ENCODE results near the gene PCBP1.

The PCBP1 gene
- 105 to 152 (median 116) reads per million in 9 experiments for total RNA-seq

- H3K4me1 Mint-ChIP-seq (ENCODE audit: low read depth in 2 of 2): peaks cover 53 to 55% of the 10 kb centered on the region in 2 donors
- H3K27me3 Mint-ChIP-seq: no peaks in the 10 kb centered on the region
- peak; percentile 59 for ATAC-seq (replicated peaks)
- H3K36me3 Mint-ChIP-seq (ENCODE audit: insufficient read depth): peaks cover 63% of the 10 kb centered on the region
- H3K4me3 Mint-ChIP-seq: peak within 1 kb of the TSS; percentile 96
- H3K27ac Mint-ChIP-seq: peak within 1 kb of the TSS; percentile 100
- DNase-seq: peak; percentile 95 to 97 (median 96)
- no peaks in the 10 kb centered on the region for H3K9me3 Mint-ChIP-seq
Measured at GRCh38 chr2:70086838-70087701, at the start of gene PCBP1. Gene PCBP1 (plus strand): TSS chr2:70087477. CDS start chr2:70087744, 267 bp downstream.

- Mint-ChIP-seq H3K27me3 (no peaks in the 10 kb centered on the region), H3K4me1 (ENCODE audit: low read depth in 2 of 2) (peaks cover 33 to 41% of the 10 kb centered on the region in 2 donors), H3K4me3 (no peak overlapping the region), H3K36me3 (ENCODE audit: insufficient read depth) (peaks cover 7% of the 10 kb centered on the region), H3K9me3 (no peaks in the 10 kb centered on the region), H3K27ac (no peak overlapping the region)
- ATAC-seq (replicated peaks) (no peak), DNase-seq (no peak)
Measured at GRCh38 chr2:70039366-70039765, 47.9 kb upstream of the PCBP1 start.

GRCh38 chr2:70041663-70042062 is 45.6 kb upstream of the PCBP1 start:
- ATAC-seq (replicated peaks) (no peak), DNase-seq (no peak)
- Mint-ChIP-seq H3K4me3 (no peak overlapping the region), H3K9me3 (no peaks in the 10 kb centered on the region), H3K27me3 (no peaks in the 10 kb centered on the region), H3K4me1 (ENCODE audit: low read depth in 2 of 2) (peaks cover 35 to 46% of the 10 kb centered on the region in 2 donors), H3K27ac (peak overlapping the region; percentile 91 to 93), H3K36me3 (ENCODE audit: insufficient read depth) (peaks cover 7% of the 10 kb centered on the region)

GRCh38 chr2:70042246-70042645 is 45.0 kb upstream of the PCBP1 start:
- H3K36me3 Mint-ChIP-seq (ENCODE audit: insufficient read depth): peaks cover 5% of the 10 kb centered on the region

GRCh38 chr2:70043252-70043875 is 43.9 kb upstream of the PCBP1 start:
- H3K27me3 Mint-ChIP-seq: no peaks in the 10 kb centered on the region
- DNase-seq: peak in 2 of 3 experiments; percentile 2 to 12
- H3K9me3 Mint-ChIP-seq: no peaks in the 10 kb centered on the region
- peaks cover 12% of the 10 kb centered on the region for H3K36me3 Mint-ChIP-seq (ENCODE audit: insufficient read depth)
- ATAC-seq (replicated peaks): peak; percentile 74
- H3K27ac Mint-ChIP-seq: peak overlapping the region; percentile 91 to 93
- peaks cover 35 to 47% of the 10 kb centered on the region in 2 donors for H3K4me1 Mint-ChIP-seq (ENCODE audit: low read depth in 2 of 2)
- H3K4me3 Mint-ChIP-seq: peak overlapping the region; percentile 37 to 71

More at GRCh38 chr2:70042246-70042645, 45.0 kb upstream of the PCBP1 start:
- DNase-seq (no peak), ATAC-seq (replicated peaks) (no peak)
- H3K4me1 Mint-ChIP-seq (ENCODE audit: low read depth in 2 of 2): peaks cover 35 to 48% of the 10 kb centered on the region in 2 donors
- peak overlapping the region; percentile 91 to 93 for H3K27ac Mint-ChIP-seq
- H3K27me3 Mint-ChIP-seq: no peaks in the 10 kb centered on the region
- no peaks in the 10 kb centered on the region for H3K9me3 Mint-ChIP-seq
- peak overlapping the region; percentile 43 to 56 for H3K4me3 Mint-ChIP-seq

GRCh38 chr2:70044290-70045040 is 42.8 kb upstream of the PCBP1 start:
- peaks cover 12% of the 10 kb centered on the region for H3K36me3 Mint-ChIP-seq (ENCODE audit: insufficient read depth)
- peak; percentile 25 for ATAC-seq (replicated peaks)
- H3K27me3 Mint-ChIP-seq: no peaks in the 10 kb centered on the region
- peak overlapping the region; percentile 37 to 71 for H3K4me3 Mint-ChIP-seq
- peak overlapping the region; percentile 91 to 93 for H3K27ac Mint-ChIP-seq
- no peak for DNase-seq
- H3K9me3 Mint-ChIP-seq: no peaks in the 10 kb centered on the region
- H3K4me1 Mint-ChIP-seq (ENCODE audit: low read depth in 2 of 2): peaks cover 35 to 45% of the 10 kb centered on the region in 2 donors

- Mint-ChIP-seq H3K9me3 (no peaks in the 10 kb centered on the region), H3K27ac (peak overlapping the region; percentile 60 to 93), H3K4me1 (ENCODE audit: low read depth in 2 of 2) (peaks cover 30 to 43% of the 10 kb centered on the region in 2 donors), H3K27me3 (no peaks in the 10 kb centered on the region), H3K4me3 (no peak overlapping the region), H3K36me3 (ENCODE audit: insufficient read depth) (peaks cover 20% of the 10 kb centered on the region)
- DNase-seq (no peak), ATAC-seq (replicated peaks) (no peak)
Measured at GRCh38 chr2:70045405-70045804, 41.9 kb upstream of the PCBP1 start.

GRCh38 chr2:70045932-70046331 is 41.3 kb upstream of the PCBP1 start:
- peaks cover 30 to 43% of the 10 kb centered on the region in 2 donors for H3K4me1 Mint-ChIP-seq (ENCODE audit: low read depth in 2 of 2)
- no peaks in the 10 kb centered on the region for H3K27me3 Mint-ChIP-seq
- H3K4me3 Mint-ChIP-seq: no peak overlapping the region
- H3K27ac Mint-ChIP-seq: peak overlapping the region; percentile 49 to 93
- ATAC-seq (replicated peaks) (no peak), DNase-seq (no peak)
- H3K36me3 Mint-ChIP-seq (ENCODE audit: insufficient read depth): peaks cover 25% of the 10 kb centered on the region
- H3K9me3 Mint-ChIP-seq: no peaks in the 10 kb centered on the region

GRCh38 chr2:70046534-70046933 is 40.7 kb upstream of the PCBP1 start:
- Mint-ChIP-seq H3K4me1 (ENCODE audit: low read depth in 2 of 2) (peaks cover 26 to 38% of the 10 kb centered on the region in 2 donors), H3K27ac (peak overlapping the region; percentile 49 to 93), H3K4me3 (no peak overlapping the region), H3K27me3 (no peaks in the 10 kb centered on the region), H3K9me3 (no peaks in the 10 kb centered on the region), H3K36me3 (ENCODE audit: insufficient read depth) (peaks cover 30% of the 10 kb centered on the region)
- no peak for DNase-seq
- no peak for ATAC-seq (replicated peaks)

- no peaks in the 10 kb centered on the region for H3K27me3 Mint-ChIP-seq
- no peak overlapping the region for H3K4me3 Mint-ChIP-seq
- DNase-seq: no peak
- H3K9me3 Mint-ChIP-seq: no peaks in the 10 kb centered on the region
- ATAC-seq (replicated peaks): no peak
- peaks cover 20 to 33% of the 10 kb centered on the region in 2 donors for H3K4me1 Mint-ChIP-seq (ENCODE audit: low read depth in 2 of 2)
- peaks cover 30% of the 10 kb centered on the region for H3K36me3 Mint-ChIP-seq (ENCODE audit: insufficient read depth)
- peak overlapping the region; percentile 69 to 93 for H3K27ac Mint-ChIP-seq
Measured at GRCh38 chr2:70047451-70047850, 39.8 kb upstream of the PCBP1 start.

GRCh38 chr2:70049255-70049654 is 38.0 kb upstream of the PCBP1 start:
- H3K27ac Mint-ChIP-seq: peak overlapping the region; percentile 83 to 93
- no peak overlapping the region for H3K4me3 Mint-ChIP-seq
- H3K9me3 Mint-ChIP-seq: no peaks in the 10 kb centered on the region
- peaks cover 33% of the 10 kb centered on the region for H3K36me3 Mint-ChIP-seq (ENCODE audit: insufficient read depth)
- DNase-seq (no peak), ATAC-seq (replicated peaks) (no peak)
- H3K4me1 Mint-ChIP-seq (ENCODE audit: low read depth in 2 of 2): peaks cover 3 to 16% of the 10 kb centered on the region in 2 donors
- no peaks in the 10 kb centered on the region for H3K27me3 Mint-ChIP-seq

GRCh38 chr2:70050631-70051425 is 36.4 kb upstream of the PCBP1 start:
- H3K4me3 Mint-ChIP-seq: no peak overlapping the region
- H3K9me3 Mint-ChIP-seq: no peaks in the 10 kb centered on the region
- no peak for ATAC-seq (replicated peaks)
- H3K27ac Mint-ChIP-seq: peak overlapping the region; percentile 35 to 83
- no peaks in the 10 kb centered on the region for H3K27me3 Mint-ChIP-seq
- DNase-seq: no peak
- peaks cover 0 to 8% of the 10 kb centered on the region in 2 donors for H3K4me1 Mint-ChIP-seq (ENCODE audit: low read depth in 2 of 2)
- H3K36me3 Mint-ChIP-seq (ENCODE audit: insufficient read depth): peaks cover 40% of the 10 kb centered on the region
